Stimulated activated naive CD8-positive, alpha-beta T cell treated with anti-CD3 and anti-CD28 coated beads, Interleukin-15, Interleukin-2, amounts not matched to agents 100 ng/mL and 50 ng/mL, for 24 hours (primary cell): ENCODE results near the gene SHTN1.

Experiments
- H3K27ac Mint-ChIP-seq: one replicate; pipeline ENCODE4 v1.8.0; 2021; ENCODE audit warnings: mild to moderate bottlenecking, mixed read lengths
- H3K27me3 Mint-ChIP-seq: one replicate; pipeline ENCODE4 v1.8.0; 2021; ENCODE audit warnings: mixed read lengths
- H3K36me3 Mint-ChIP-seq: one replicate; pipeline ENCODE4 v1.8.0; 2021; ENCODE audit warnings: low read depth, mixed read lengths
- H3K4me1 Mint-ChIP-seq: one replicate; pipeline ENCODE4 v1.8.0; 2021; ENCODE audit warnings: low read depth, mixed read lengths
- H3K4me3 Mint-ChIP-seq: one replicate; pipeline ENCODE4 v1.8.0; 2021; ENCODE audit warnings: mild to moderate bottlenecking, mixed read lengths
- H3K9me3 Mint-ChIP-seq: one replicate; pipeline ENCODE4 v1.8.0; 2021; ENCODE audit warnings: mixed read lengths

Gene SHTN1, protein sequence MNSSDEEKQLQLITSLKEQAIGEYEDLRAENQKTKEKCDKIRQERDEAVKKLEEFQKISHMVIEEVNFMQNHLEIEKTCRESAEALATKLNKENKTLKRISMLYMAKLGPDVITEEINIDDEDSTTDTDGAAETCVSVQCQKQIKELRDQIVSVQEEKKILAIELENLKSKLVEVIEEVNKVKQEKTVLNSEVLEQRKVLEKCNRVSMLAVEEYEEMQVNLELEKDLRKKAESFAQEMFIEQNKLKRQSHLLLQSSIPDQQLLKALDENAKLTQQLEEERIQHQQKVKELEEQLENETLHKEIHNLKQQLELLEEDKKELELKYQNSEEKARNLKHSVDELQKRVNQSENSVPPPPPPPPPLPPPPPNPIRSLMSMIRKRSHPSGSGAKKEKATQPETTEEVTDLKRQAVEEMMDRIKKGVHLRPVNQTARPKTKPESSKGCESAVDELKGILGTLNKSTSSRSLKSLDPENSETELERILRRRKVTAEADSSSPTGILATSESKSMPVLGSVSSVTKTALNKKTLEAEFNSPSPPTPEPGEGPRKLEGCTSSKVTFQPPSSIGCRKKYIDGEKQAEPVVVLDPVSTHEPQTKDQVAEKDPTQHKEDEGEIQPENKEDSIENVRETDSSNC

DNA sequence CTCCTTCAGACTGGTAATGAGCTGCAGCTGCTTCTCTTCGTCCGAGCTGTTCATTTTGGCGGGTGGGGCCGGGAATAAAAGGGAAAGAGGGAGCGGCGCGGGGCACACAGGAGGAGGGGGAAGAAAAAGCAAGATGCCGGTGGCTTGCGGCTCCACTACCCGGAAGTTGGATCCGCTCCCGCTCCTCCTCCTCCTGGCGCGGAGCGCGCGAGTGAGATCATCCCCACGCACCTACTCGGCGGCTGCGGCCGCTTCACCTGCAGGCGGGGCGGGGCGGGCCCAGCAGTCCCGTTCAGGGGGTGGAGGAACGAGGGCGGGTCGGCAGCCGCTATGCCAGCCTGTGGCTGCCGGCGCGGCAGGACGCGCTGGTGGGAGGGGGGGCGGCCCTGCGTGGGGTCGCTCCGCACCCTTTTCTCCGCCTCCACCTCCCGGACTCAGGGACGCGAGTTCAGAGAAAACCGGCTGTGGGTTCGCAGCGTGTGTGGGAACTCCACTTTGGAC, at the start of gene SHTN1:
SHTN1 (minus strand) TSS at position 162 of the 501 bp plus-strand sequence; CDS start at position 54, 108 bp downstream.
- Mint-ChIP-seq H3K36me3 (no peaks in the 10 kb centered on the region), H3K27me3 (peaks cover 38% of the 10 kb centered on the region), H3K4me1 (peaks cover 3% of the 10 kb centered on the region), H3K4me3 (peak within 1 kb of the TSS; percentile 59), H3K9me3 (no peaks in the 10 kb centered on the region), H3K27ac (no peak within 1 kb of the TSS)

- Mint-ChIP-seq H3K4me1 (no peaks in the 10 kb centered on the region), H3K4me3 (no peak overlapping the region), H3K9me3 (peaks cover 22% of the 10 kb centered on the region), H3K36me3 (no peaks in the 10 kb centered on the region), H3K27ac (no peak overlapping the region), H3K27me3 (peaks cover 4% of the 10 kb centered on the region)
Measured at GRCh38 chr10:117053482-117053881, 48.5 kb upstream of the SHTN1 start.

DNA sequence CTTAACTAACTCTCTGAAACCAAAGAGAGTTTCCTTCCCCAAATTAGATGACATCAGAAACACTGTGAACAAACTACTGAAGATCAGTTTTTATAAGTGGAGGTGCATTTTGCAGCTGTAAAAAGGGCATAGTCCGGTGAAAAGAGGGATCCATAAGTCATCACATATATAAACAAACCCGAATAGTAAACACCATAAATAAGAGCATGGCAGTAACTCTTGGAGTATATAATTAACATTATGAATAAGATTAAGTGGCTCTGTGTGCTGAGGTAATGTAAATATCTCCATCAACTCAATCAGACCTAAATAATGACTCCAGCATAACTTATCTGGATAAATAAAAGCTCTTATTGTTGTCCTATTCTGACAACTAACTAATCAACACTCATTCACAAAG, 43.0 kb upstream of the SHTN1 start:
- H3K27ac Mint-ChIP-seq, result no peak overlapping the region
- no peaks in the 10 kb centered on the region for H3K36me3 Mint-ChIP-seq
- peaks cover 18% of the 10 kb centered on the region for H3K9me3 Mint-ChIP-seq
- H3K4me1 Mint-ChIP-seq, result no peaks in the 10 kb centered on the region
- H3K4me3 Mint-ChIP-seq, result no peak overlapping the region
- H3K27me3 Mint-ChIP-seq, result peaks cover 4% of the 10 kb centered on the region

GRCh38 chr10:117016266-117016665, 11.3 kb upstream of the SHTN1 start:
- no peak overlapping the region for H3K27ac Mint-ChIP-seq
- H3K9me3 Mint-ChIP-seq, result no peaks in the 10 kb centered on the region
- H3K4me1 Mint-ChIP-seq, result no peaks in the 10 kb centered on the region
- H3K36me3 Mint-ChIP-seq, result no peaks in the 10 kb centered on the region
- no peaks in the 10 kb centered on the region for H3K27me3 Mint-ChIP-seq
- no peak overlapping the region for H3K4me3 Mint-ChIP-seq

- no peak overlapping the region for H3K27ac Mint-ChIP-seq
- H3K4me1 Mint-ChIP-seq, result no peaks in the 10 kb centered on the region
- no peak overlapping the region for H3K4me3 Mint-ChIP-seq
- no peaks in the 10 kb centered on the region for H3K27me3 Mint-ChIP-seq
- H3K36me3 Mint-ChIP-seq, result no peaks in the 10 kb centered on the region
- H3K9me3 Mint-ChIP-seq, result no peaks in the 10 kb centered on the region
Measured at GRCh38 chr10:117014835-117015234, 9.8 kb upstream of the SHTN1 start.

- no peak overlapping the region for H3K27ac Mint-ChIP-seq
- H3K9me3 Mint-ChIP-seq, result no peaks in the 10 kb centered on the region
- H3K4me3 Mint-ChIP-seq, result no peak overlapping the region
Measured at GRCh38 chr10:117007080-117007479, 2.1 kb upstream of the SHTN1 start.

GRCh38 chr10:117005527-117006055, 604 bp upstream of the SHTN1 start:
- no peak overlapping the region for H3K27ac Mint-ChIP-seq
- no peaks in the 10 kb centered on the region for H3K9me3 Mint-ChIP-seq
- H3K4me3 Mint-ChIP-seq, result peak overlapping the region; percentile 47
- no peaks in the 10 kb centered on the region for H3K36me3 Mint-ChIP-seq
- peaks cover 38% of the 10 kb centered on the region for H3K27me3 Mint-ChIP-seq
- peaks cover 3% of the 10 kb centered on the region for H3K4me1 Mint-ChIP-seq

More at GRCh38 chr10:117007080-117007479, 2.1 kb upstream of the SHTN1 start:
- Mint-ChIP-seq H3K4me1 (peaks cover 3% of the 10 kb centered on the region), H3K27me3 (peaks cover 38% of the 10 kb centered on the region), H3K36me3 (no peaks in the 10 kb centered on the region)

DNA sequence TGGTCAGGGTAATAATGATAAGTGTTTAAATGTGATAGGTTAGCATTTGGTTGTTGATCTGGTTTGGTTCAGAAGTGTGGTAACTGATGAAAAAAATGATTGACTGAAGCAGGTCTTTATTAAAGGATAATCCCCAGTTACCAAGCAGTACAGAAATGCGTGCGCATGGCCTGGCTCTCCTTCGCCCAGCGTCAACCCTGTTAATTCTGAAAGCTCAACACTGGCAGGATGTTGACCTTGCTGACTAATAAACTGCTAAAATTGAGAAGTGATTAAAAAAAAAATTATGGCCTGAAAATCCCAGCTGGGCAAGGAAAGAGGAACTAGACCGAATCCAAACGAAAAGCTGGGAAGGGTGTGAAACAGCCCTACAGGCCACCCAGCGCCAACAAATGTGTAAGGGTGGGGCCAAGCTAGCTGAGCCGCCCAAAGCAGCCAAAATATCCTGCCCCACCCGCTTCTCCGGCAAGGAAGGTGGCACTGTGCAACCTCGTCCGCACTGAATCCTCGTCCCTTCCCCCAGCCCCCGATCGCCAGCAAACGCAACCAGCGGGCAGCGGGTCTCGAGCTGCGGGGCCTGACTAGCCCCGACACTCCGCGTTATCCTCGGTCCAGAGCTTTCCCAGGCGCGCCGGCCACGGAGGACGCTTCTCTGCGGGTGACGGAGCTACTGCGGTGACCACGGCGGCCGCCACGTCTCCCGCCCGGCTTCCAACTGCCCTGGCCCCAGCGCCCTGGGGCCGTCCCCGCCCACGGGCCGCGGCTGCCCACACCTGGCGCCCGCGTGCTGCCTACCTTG, 561 bp downstream of the SHTN1 start:
- H3K36me3 Mint-ChIP-seq, result no peaks in the 10 kb centered on the region
- H3K4me3 Mint-ChIP-seq, result peak overlapping the region; percentile 59
- H3K4me1 Mint-ChIP-seq, result peaks cover 3% of the 10 kb centered on the region
- H3K9me3 Mint-ChIP-seq, result no peaks in the 10 kb centered on the region
- H3K27ac Mint-ChIP-seq, result no peak overlapping the region
- H3K27me3 Mint-ChIP-seq, result peaks cover 38% of the 10 kb centered on the region

- Mint-ChIP-seq H3K4me1 (peaks cover 3% of the 10 kb centered on the region), H3K27ac (no peak overlapping the region), H3K9me3 (no peaks in the 10 kb centered on the region), H3K27me3 (peaks cover 35% of the 10 kb centered on the region), H3K36me3 (no peaks in the 10 kb centered on the region), H3K4me3 (no peak overlapping the region)
Measured at GRCh38 chr10:117003336-117003735, 1.7 kb downstream of the SHTN1 start.

DNA sequence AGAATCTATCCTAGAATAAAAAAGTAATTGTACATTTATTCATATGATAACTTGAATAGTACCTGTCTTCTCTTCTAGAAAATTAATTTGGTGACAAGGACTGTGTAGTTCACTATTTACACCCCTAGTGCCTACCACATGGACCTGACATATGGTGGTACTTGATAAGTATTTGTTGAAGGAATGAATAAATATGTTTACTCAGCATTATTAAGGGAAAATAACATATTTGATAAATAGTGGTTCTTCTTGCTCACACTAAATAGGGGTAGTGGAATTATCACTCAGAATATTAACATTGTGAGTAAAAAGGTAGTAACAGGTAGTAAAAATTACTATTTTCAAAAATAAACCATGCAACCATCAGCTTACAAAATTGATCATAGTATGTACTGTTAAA, 2.8 kb downstream of the SHTN1 start:
- Mint-ChIP-seq H3K4me3 (no peak overlapping the region), H3K9me3 (no peaks in the 10 kb centered on the region), H3K4me1 (peaks cover 3% of the 10 kb centered on the region), H3K27ac (no peak overlapping the region), H3K27me3 (peaks cover 39% of the 10 kb centered on the region), H3K36me3 (no peaks in the 10 kb centered on the region)

DNA sequence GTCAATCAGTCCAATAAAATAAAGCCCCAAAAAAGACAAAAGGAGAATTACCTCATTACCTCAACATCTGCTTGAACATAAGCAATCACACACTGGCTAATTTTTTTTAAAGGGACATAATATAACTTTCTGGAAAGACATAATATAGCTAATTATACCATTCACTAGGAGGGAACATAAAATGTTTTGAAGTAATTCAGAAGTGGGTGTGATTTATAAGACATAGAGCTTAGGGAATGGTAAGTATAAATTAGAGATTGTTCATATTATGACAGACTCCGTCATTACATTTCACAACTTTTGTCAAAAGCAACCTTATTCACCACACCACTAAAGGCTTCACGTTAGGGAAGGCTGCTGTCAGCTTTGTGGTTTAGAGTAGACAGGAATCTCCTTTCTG, 3.8 kb downstream of the SHTN1 start:
- H3K4me1 Mint-ChIP-seq, result peaks cover 3% of the 10 kb centered on the region
- H3K27ac Mint-ChIP-seq, result no peak overlapping the region
- H3K4me3 Mint-ChIP-seq, result no peak overlapping the region
- H3K9me3 Mint-ChIP-seq, result no peaks in the 10 kb centered on the region
- no peaks in the 10 kb centered on the region for H3K36me3 Mint-ChIP-seq
- H3K27me3 Mint-ChIP-seq, result peaks cover 37% of the 10 kb centered on the region

DNA sequence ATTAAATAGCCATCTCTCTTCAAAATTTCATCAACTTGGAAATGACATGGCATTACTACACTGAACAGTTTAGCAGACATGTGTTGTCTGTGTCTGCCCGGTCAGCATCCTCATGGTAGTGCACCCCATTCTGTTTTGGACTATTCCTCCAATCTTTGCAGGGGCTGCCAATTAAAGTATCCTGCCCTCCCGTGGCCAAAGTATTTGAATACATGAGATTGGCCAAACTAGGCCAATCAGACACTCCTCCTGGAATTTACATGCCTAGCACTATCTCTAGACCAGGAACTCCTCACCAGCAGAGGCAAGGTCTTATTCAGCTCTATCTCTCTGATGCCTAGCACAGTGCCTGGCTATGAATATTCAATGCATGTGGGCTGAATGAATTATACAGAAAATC, 4.4 kb downstream of the SHTN1 start:
- Mint-ChIP-seq H3K9me3 (no peaks in the 10 kb centered on the region), H3K36me3 (no peaks in the 10 kb centered on the region), H3K27ac (no peak overlapping the region), H3K27me3 (peaks cover 32% of the 10 kb centered on the region), H3K4me3 (no peak overlapping the region), H3K4me1 (peaks cover 3% of the 10 kb centered on the region)

DNA sequence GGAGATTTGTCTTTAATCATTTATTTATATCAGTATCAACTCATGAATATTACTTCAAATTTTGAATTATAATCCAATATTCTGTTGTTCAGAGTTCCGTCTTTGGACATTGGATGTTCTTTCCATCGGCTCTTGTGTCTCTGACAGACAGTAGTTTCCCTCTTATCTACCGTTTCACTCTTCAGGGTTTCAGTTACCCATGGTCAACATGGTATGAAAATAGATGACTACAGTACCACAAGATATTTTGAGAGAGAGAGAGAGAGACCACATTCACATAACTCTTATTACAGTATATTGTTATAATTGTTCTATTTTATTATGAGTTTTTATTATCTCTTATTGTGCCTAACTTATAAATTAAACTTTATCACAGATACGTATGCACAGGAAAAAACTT, 6.8 kb downstream of the SHTN1 start:
- no peak overlapping the region for H3K27ac Mint-ChIP-seq
- H3K4me3 Mint-ChIP-seq, result no peak overlapping the region
- H3K36me3 Mint-ChIP-seq, result no peaks in the 10 kb centered on the region
- no peaks in the 10 kb centered on the region for H3K9me3 Mint-ChIP-seq
- H3K4me1 Mint-ChIP-seq, result no peaks in the 10 kb centered on the region
- peaks cover 16% of the 10 kb centered on the region for H3K27me3 Mint-ChIP-seq

DNA sequence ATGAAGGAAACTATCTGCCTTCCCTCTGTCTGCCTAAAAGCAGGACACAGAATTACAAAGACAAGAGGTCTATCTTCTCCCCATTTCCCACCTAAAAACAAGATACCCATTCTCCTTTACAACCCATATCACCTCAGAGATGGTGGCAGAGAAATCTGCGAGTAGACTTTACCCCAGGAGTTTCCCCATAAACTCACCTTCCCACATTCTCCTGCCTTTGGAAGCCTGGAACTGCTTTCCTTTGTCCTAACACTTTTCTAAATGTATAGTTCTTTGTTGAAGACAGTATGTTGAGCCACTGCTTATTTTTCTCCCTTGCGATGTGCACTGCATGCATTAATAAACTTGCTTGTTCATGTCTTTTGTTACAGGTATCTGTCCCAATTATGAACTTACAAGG, 8.0 kb downstream of the SHTN1 start:
- Mint-ChIP-seq H3K27ac (no peak overlapping the region), H3K4me1 (no peaks in the 10 kb centered on the region), H3K27me3 (peaks cover 10% of the 10 kb centered on the region), H3K9me3 (no peaks in the 10 kb centered on the region), H3K4me3 (no peak overlapping the region), H3K36me3 (no peaks in the 10 kb centered on the region)

GRCh38 chr10:116995648-116996047, 9.3 kb downstream of the SHTN1 start:
- H3K27ac Mint-ChIP-seq, result no peak overlapping the region
- H3K4me1 Mint-ChIP-seq, result no peaks in the 10 kb centered on the region
- no peak overlapping the region for H3K4me3 Mint-ChIP-seq
- H3K36me3 Mint-ChIP-seq, result no peaks in the 10 kb centered on the region
- H3K9me3 Mint-ChIP-seq, result no peaks in the 10 kb centered on the region
- H3K27me3 Mint-ChIP-seq, result peaks cover 10% of the 10 kb centered on the region
